Brain pericyte (primary cell): Measurements from ENCODE around the gene RTL5.

ENCODE experiments used
- DNase-seq: peaks from one replicate; pipeline ENCODE4 v3.0.0-alpha.2; 2012; ENCODE audit warnings: low read depth, low spot score

The RTL5 gene

DNA sequence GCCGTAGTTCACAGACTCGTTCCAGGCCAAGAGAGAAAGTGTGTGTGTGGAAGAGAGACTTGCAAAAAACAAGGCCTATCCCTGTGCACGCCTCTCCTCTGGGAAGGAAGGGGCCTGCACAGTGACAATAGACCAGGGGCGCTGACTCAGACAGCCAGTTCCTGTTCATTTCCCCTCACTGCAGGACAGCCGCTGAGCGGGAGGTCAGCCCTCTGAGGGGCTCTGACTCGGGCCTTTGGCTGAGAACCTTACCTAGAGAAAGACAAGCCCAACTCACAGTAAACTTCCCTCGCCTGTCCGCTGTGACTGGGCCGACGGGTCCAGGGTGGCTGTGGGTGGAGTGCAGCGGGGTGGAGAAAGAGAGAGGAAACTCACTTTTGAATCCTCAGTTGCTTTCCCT lies 52.1 kb downstream of the RTL5 start:
- DNase-seq, result no peak

DNA sequence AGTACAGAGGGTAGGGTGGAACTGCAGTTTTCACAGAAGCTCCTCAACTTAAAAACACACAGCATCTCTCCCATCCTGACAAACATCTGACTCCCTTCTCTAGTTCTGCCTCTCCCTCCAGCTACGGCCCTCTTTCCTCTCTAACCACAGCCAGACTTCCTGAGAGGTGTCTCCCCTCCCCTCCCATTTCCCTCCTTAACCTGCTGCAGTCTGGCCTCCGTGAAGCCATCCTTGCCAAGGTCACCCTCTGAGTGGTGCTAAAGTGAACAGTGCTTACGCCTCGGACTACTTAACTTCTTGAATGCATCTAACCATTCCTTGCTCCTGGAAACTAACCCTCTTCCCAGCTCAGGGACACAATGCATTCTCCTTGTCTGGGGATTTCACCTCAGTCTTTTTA lies 53.3 kb downstream of the RTL5 start:
- DNase-seq, result no peak
